GM21526 (cell line): ENCODE measurements around the gene OBSCN.

ENCODE experiments used
- ATAC-seq: cut with Tn5 transposase; IDR thresholded peaks from one replicate; pipeline ENCODE4 v1.9.1; 2021; ENCODE audit warnings: moderate library complexity; ENCODE audit not compliant: unreplicated experiment, low FRiP score

Gene OBSCN

GRCh38 chr1:228394571-228395394 lies 186.9 kb downstream of the OBSCN start:
- ATAC-seq = no peak

- no peak for ATAC-seq
These were observed 189.2 kb downstream of the OBSCN start for GRCh38 chr1:228396770-228397662.

GRCh38 chr1:228397966-228398365 lies 190.1 kb downstream of the OBSCN start:
- ATAC-seq = no peak

- no peak for ATAC-seq
These were observed 191.1 kb downstream of the OBSCN start for GRCh38 chr1:228398741-228399461.

- no peak for ATAC-seq
These were observed 191.8 kb downstream of the OBSCN start for GRCh38 chr1:228399531-228400236.

- ATAC-seq = no peak
These were observed 192.4 kb downstream of the OBSCN start for GRCh38 chr1:228400237-228400651.

- no peak for ATAC-seq
These were observed 193.0 kb downstream of the OBSCN start for GRCh38 chr1:228400692-228401454.

GRCh38 chr1:228401782-228402640 lies 194.2 kb downstream of the OBSCN start:
- ATAC-seq = no peak

GRCh38 chr1:228402641-228403025 lies 194.8 kb downstream of the OBSCN start:
- ATAC-seq = no peak

GRCh38 chr1:228403231-228403631 lies 195.4 kb downstream of the OBSCN start:
- ATAC-seq = no peak

GRCh38 chr1:228404107-228404720 lies 196.4 kb downstream of the OBSCN start:
- no peak for ATAC-seq

- peak; percentile 2 for ATAC-seq
These were observed 197.5 kb downstream of the OBSCN start for GRCh38 chr1:228405200-228405978.

- no peak for ATAC-seq
These were observed 198.1 kb downstream of the OBSCN start for GRCh38 chr1:228405979-228406228.

- no peak for ATAC-seq
These were observed 199.5 kb downstream of the OBSCN start for GRCh38 chr1:228407106-228408040.

GRCh38 chr1:228408041-228408868 lies 200.4 kb downstream of the OBSCN start:
- ATAC-seq = no peak
